Stimulated activated memory B cell treated with anti-CD40 and anti-IgM and Interleukin-4, amounts not matched to agents 10 μg/mL and 1 μg/mL and 100 μg/mL, for 72 hours (primary cell): Measurements from ENCODE around the gene FSTL5.
"Not testable (repeated sequence)": the region's sequence is repeated elsewhere in the genome, so short reads cannot be mapped to it uniquely, and the experiment has no call there.

ENCODE experiments used
- ATAC-seq: fragments of 150-1000 bp; cut with Tn5 transposase; 2 replicates; pipeline ENCODE4 v1.10.0; 2021
- H3K27ac Mint-ChIP-seq: one replicate; pipeline ENCODE4 v1.8.0; 2022; ENCODE audit warnings: mild to moderate bottlenecking, mixed read lengths
- H3K27me3 Mint-ChIP-seq: one replicate; pipeline ENCODE4 v1.8.0; 2022; ENCODE audit warnings: mixed read lengths
- H3K36me3 Mint-ChIP-seq: one replicate; pipeline ENCODE4 v1.8.0; 2022; ENCODE audit warnings: mixed read lengths
- H3K4me1 Mint-ChIP-seq: one replicate; pipeline ENCODE4 v1.8.0; 2022; ENCODE audit warnings: mixed read lengths
- H3K4me3 Mint-ChIP-seq: one replicate; pipeline ENCODE4 v1.8.0; 2022; ENCODE audit warnings: mild to moderate bottlenecking, moderate library complexity, mixed read lengths
- H3K9me3 Mint-ChIP-seq: one replicate; pipeline ENCODE4 v1.8.0; 2022; ENCODE audit warnings: mixed read lengths

FSTL5 gene

GRCh38 chr4:161792991-161793390 lies 370.8 kb downstream of the FSTL5 start:
- H3K4me3 Mint-ChIP-seq: no peak overlapping the region
- H3K36me3 Mint-ChIP-seq: no peaks in the 10 kb centered on the region
- ATAC-seq: peak; percentile 36
- H3K27me3 Mint-ChIP-seq: no peaks in the 10 kb centered on the region
- peaks cover 3% of the 10 kb centered on the region for H3K9me3 Mint-ChIP-seq
- H3K4me1 Mint-ChIP-seq: no peaks in the 10 kb centered on the region
- no peak overlapping the region for H3K27ac Mint-ChIP-seq

GRCh38 chr4:161791796-161792556 lies 371.8 kb downstream of the FSTL5 start:
- Mint-ChIP-seq H3K36me3 (no peaks in the 10 kb centered on the region), H3K9me3 (peaks cover 6% of the 10 kb centered on the region), H3K4me3 (no peak overlapping the region), H3K27ac (no peak overlapping the region), H3K27me3 (no peaks in the 10 kb centered on the region), H3K4me1 (no peaks in the 10 kb centered on the region)
- ATAC-seq: peak; percentile 44

DNA sequence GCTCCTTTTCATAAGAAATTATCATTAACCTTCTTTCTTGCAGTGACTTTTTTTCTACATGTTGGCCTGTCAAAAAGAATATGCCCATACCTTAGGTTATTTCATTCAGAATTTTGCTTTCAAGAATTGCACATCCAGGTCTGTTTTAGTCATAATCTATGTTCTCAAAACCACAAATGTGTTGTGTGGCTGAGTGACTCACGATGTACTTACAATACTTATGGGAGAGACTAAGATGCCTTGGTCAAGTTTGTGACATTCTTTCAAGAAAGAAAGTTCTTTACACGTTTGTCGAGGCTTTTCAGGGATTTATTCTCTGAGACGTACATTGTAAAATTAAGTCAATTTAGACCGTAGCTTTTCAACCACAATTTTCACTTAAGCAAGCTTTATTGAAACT lies 396.7 kb downstream of the FSTL5 start:
- no peak overlapping the region for H3K4me3 Mint-ChIP-seq
- H3K27me3 Mint-ChIP-seq: no peaks in the 10 kb centered on the region
- no peaks in the 10 kb centered on the region for H3K36me3 Mint-ChIP-seq
- no peaks in the 10 kb centered on the region for H3K4me1 Mint-ChIP-seq
- no peak for ATAC-seq
- H3K27ac Mint-ChIP-seq: no peak overlapping the region
- H3K9me3 Mint-ChIP-seq: peaks cover 8% of the 10 kb centered on the region

DNA sequence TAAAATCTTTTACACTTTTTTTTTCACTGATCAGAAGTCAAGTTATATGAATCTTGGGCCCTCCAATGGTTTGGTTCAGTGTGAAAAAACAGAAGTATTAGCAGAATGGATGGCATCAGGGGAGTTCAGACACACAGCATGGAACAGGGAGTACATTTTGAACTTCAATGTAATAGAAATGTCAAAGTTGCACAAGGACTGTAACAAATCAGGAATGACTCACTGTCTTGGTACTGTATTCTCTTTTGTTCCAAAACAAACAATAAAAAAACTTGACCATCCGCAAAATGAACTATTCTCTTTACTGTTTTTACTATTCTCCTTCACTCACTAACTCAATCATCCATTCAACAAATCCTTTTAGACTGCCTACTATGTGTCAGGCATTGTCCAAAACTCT lies 401.0 kb downstream of the FSTL5 start:
- peaks cover 8% of the 10 kb centered on the region for H3K9me3 Mint-ChIP-seq
- H3K27me3 Mint-ChIP-seq: no peaks in the 10 kb centered on the region

GRCh38 chr4:161760008-161760407 lies 403.8 kb downstream of the FSTL5 start:
- Mint-ChIP-seq H3K4me1 (no peaks in the 10 kb centered on the region), H3K4me3 (no peak overlapping the region), H3K27ac (no peak overlapping the region), H3K9me3 (peaks cover 8% of the 10 kb centered on the region), H3K27me3 (no peaks in the 10 kb centered on the region), H3K36me3 (no peaks in the 10 kb centered on the region)
- ATAC-seq: no peak

More for the DNA sequence above, 401.0 kb downstream of the FSTL5 start:
- Mint-ChIP-seq H3K4me3 (no peak overlapping the region), H3K27ac (no peak overlapping the region), H3K4me1 (no peaks in the 10 kb centered on the region), H3K36me3 (no peaks in the 10 kb centered on the region)
- ATAC-seq: no peak

- H3K4me1 Mint-ChIP-seq, H3K27ac Mint-ChIP-seq, H3K27me3 Mint-ChIP-seq, H3K36me3 Mint-ChIP-seq, H3K4me3 Mint-ChIP-seq, ATAC-seq, H3K9me3 Mint-ChIP-seq: not testable (repeated sequence)
These were observed 405.4 kb downstream of the FSTL5 start for GRCh38 chr4:161758412-161758811.

DNA sequence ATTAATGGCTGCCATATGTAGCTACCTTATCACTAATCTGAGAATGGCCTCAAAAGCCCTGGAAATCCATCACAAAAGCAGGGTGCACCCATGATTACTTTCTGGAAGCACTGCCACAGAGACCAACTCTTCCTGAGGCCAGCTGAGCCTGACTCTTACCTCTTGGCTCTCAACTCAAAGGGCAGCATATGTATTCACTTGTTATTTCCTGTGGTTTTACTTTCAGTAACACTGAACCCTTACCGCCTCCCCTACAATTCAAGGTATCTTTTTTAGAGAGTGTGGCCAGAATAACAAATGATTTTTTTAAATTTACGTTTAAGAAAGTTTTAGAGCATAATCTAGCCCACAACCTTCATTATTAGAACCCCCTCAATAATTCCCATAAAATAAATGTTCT lies 434.9 kb downstream of the FSTL5 start:
- no peaks in the 10 kb centered on the region for H3K4me1 Mint-ChIP-seq
- H3K36me3 Mint-ChIP-seq: no peaks in the 10 kb centered on the region

GRCh38 chr4:161721947-161722346 lies 441.9 kb downstream of the FSTL5 start:
- Mint-ChIP-seq H3K9me3 (peaks cover 3% of the 10 kb centered on the region), H3K27ac (no peak overlapping the region), H3K27me3 (no peaks in the 10 kb centered on the region), H3K4me1 (no peaks in the 10 kb centered on the region), H3K4me3 (no peak overlapping the region), H3K36me3 (no peaks in the 10 kb centered on the region)
- ATAC-seq: no peak

More for the DNA sequence above, 434.9 kb downstream of the FSTL5 start:
- ATAC-seq: no peak
- Mint-ChIP-seq H3K9me3 (peaks cover 9% of the 10 kb centered on the region), H3K4me3 (no peak overlapping the region), H3K27ac (no peak overlapping the region), H3K27me3 (no peaks in the 10 kb centered on the region)

GRCh38 chr4:161717084-161717483 lies 446.7 kb downstream of the FSTL5 start:
- Mint-ChIP-seq H3K9me3 (peaks cover 3% of the 10 kb centered on the region), H3K4me1 (no peaks in the 10 kb centered on the region), H3K27ac (no peak overlapping the region), H3K4me3 (no peak overlapping the region), H3K27me3 (no peaks in the 10 kb centered on the region), H3K36me3 (no peaks in the 10 kb centered on the region)
- no peak for ATAC-seq

DNA sequence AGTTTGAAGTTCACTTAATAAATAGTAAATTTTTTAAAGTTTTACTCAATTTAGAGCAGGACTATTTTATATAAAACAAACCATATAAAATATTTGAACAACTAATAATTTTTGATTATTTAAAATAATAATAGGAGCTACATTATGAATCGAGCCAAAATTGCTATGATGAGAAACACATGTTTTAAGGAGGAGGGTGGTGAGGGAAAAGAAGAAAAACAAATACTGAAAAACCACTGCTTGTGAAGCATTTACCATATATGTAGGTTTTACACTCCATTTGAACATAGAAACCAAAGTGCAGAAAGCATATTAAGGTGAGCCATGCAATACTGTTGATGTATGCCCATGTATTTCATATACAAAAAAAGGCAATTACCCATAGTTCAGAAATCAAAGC lies 448.9 kb downstream of the FSTL5 start:
- Mint-ChIP-seq H3K27me3 (no peaks in the 10 kb centered on the region), H3K9me3 (no peaks in the 10 kb centered on the region), H3K36me3 (no peaks in the 10 kb centered on the region), H3K4me3 (no peak overlapping the region), H3K4me1 (no peaks in the 10 kb centered on the region), H3K27ac (no peak overlapping the region)
- ATAC-seq: no peak

GRCh38 chr4:161714022-161714751 lies 449.6 kb downstream of the FSTL5 start:
- no peaks in the 10 kb centered on the region for H3K9me3 Mint-ChIP-seq
- no peak for ATAC-seq
- H3K4me3 Mint-ChIP-seq: no peak overlapping the region
- no peak overlapping the region for H3K27ac Mint-ChIP-seq
- H3K4me1 Mint-ChIP-seq: no peaks in the 10 kb centered on the region
- H3K36me3 Mint-ChIP-seq: no peaks in the 10 kb centered on the region
- H3K27me3 Mint-ChIP-seq: no peaks in the 10 kb centered on the region

DNA sequence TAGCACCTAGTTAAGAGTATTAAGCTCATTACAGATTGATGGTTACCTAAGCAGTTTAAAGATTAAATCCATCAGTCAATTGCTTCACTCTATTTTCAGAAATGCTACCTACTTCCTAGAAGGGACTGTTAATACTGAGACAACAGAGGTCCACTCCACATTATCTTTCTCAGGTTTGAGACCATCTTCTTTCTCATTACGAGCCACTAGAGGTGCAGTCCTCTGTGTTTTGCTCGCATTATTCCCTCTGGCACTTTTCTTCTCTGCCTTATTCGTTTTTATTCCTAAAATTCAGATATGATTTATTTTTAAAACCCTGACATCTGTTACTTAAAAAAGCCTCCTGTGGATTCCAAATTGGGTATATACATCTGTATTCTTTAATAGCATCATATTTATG lies 459.1 kb downstream of the FSTL5 start:
- no peaks in the 10 kb centered on the region for H3K27me3 Mint-ChIP-seq
- H3K9me3 Mint-ChIP-seq: no peaks in the 10 kb centered on the region

GRCh38 chr4:161704040-161704439 lies 459.8 kb downstream of the FSTL5 start:
- no peak for ATAC-seq
- Mint-ChIP-seq H3K4me1 (no peaks in the 10 kb centered on the region), H3K27ac (no peak overlapping the region), H3K36me3 (no peaks in the 10 kb centered on the region), H3K4me3 (no peak overlapping the region), H3K27me3 (no peaks in the 10 kb centered on the region), H3K9me3 (no peaks in the 10 kb centered on the region)

More for the DNA sequence above, 459.1 kb downstream of the FSTL5 start:
- no peak for ATAC-seq
- no peaks in the 10 kb centered on the region for H3K4me1 Mint-ChIP-seq
- H3K36me3 Mint-ChIP-seq: no peaks in the 10 kb centered on the region
- H3K4me3 Mint-ChIP-seq: no peak overlapping the region
- no peak overlapping the region for H3K27ac Mint-ChIP-seq

DNA sequence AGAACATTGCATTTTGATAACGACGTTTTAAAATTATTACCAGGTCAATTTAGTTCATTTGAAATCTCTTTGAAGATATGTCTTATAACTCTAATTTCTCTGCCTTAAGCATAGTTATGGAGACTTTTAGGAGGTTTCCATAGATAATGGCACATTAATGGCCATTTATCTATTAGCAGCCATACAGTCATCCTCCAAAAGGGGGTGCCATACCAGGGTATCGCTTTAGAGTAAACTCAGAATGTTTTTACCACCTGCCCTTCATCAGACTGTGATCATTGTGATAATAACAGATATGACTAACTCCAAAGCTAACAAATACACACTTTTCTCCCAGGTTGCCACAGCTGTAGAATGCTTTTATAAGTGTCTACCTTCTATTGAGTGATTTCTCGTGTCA lies 461.5 kb downstream of the FSTL5 start:
- Mint-ChIP-seq H3K36me3 (no peaks in the 10 kb centered on the region), H3K4me3 (no peak overlapping the region), H3K27me3 (no peaks in the 10 kb centered on the region), H3K4me1 (no peaks in the 10 kb centered on the region), H3K27ac (no peak overlapping the region), H3K9me3 (peaks cover 3% of the 10 kb centered on the region)
- ATAC-seq: no peak

GRCh38 chr4:161696944-161697343 lies 466.9 kb downstream of the FSTL5 start:
- Mint-ChIP-seq H3K4me1 (no peaks in the 10 kb centered on the region), H3K36me3 (no peaks in the 10 kb centered on the region), H3K4me3 (no peak overlapping the region), H3K27me3 (no peaks in the 10 kb centered on the region), H3K27ac (no peak overlapping the region), H3K9me3 (peaks cover 3% of the 10 kb centered on the region)
- ATAC-seq: no peak

- Mint-ChIP-seq H3K4me3 (no peak overlapping the region), H3K4me1 (no peaks in the 10 kb centered on the region), H3K36me3 (no peaks in the 10 kb centered on the region), H3K9me3 (no peaks in the 10 kb centered on the region), H3K27ac (no peak overlapping the region), H3K27me3 (no peaks in the 10 kb centered on the region)
- no peak for ATAC-seq
These were observed 483.7 kb downstream of the FSTL5 start for GRCh38 chr4:161680146-161680545.
